Left kidney (tissue), 2 donors: ENCODE data around the gene ZNF438. TPM values are rescaled to one million over a fixed set of nuclear protein-coding genes. Genes with fewer than 3 reads are reported as not detected.
"Not testable (repeated sequence)": the region's sequence is repeated elsewhere in the genome, so short reads cannot be mapped to it uniquely, and the experiment has no call there.

ENCODE experiments used
- DNase-seq: peaks from one replicate; pipeline ENCODE4 v3.0.0-alpha.2; 2013
- polyA plus RNA-seq: library from polyadenylated mRNA; unstranded; fragments of 120-200 nt; gene quantifications from one replicate; pipeline ENCODE4 v1.2.1, GENCODE V29; 2013; ENCODE audit not compliant: insufficient read length

The ZNF438 gene
- polyA plus RNA-seq, 1 donor: 9.3 TPM

GRCh38 chr10:30990351-30990750 lies 41.3 kb downstream of the ZNF438 start:
- no peak for DNase-seq

DNA sequence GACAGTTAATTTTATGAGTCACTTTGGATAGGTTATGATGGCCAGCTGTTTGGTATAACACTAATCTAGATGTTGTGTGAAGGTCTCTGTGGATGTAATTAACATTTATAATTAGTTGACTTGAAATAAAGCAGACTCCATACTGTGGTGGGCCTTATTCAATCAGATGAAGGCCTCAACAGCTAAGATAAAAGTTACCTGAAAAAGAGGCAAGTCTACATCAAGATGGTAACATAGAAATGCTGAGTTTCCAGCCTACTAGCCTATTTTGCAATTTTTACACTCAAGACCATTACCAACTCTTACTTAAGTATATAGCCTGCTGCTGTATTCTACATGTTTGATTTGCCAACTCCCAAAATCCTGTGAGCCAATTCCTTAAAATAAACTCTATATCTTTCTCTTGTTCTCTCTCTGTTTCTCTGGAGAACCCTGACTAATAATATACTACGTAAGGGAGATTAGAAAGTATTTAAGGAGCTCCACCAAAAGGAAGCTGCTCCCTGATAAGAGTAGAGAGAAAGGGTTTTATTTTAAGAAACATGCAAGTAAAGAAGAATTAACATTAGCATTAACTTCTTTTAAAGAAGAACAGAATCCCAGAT lies 42.7 kb downstream of the ZNF438 start:
- no peak for DNase-seq

GRCh38 chr10:30987463-30987862 lies 44.2 kb downstream of the ZNF438 start:
- no peak for DNase-seq

DNA sequence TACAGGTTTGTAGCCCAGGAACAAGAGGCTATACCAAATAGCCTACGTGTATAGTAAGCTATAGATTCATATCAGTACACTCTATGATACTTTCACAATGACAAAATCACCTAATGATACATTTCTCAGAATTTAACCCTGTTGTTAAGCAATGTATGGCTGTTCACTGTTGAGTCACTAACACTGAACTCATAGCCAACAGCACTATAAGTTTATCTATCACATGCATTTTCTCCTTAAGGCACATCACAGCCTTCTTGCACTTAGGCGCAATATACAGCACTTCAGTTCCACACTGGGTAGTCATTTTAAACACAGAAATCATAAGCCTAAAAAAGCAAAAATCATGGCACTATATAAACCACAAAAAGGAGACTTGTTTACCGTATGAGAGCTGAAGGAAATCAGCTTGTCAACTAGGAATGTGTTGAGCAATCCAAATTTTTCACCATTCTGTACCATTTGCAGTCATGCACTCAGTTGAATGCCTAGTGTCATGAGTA lies 45.6 kb downstream of the ZNF438 start:
- DNase-seq: no peak

DNA sequence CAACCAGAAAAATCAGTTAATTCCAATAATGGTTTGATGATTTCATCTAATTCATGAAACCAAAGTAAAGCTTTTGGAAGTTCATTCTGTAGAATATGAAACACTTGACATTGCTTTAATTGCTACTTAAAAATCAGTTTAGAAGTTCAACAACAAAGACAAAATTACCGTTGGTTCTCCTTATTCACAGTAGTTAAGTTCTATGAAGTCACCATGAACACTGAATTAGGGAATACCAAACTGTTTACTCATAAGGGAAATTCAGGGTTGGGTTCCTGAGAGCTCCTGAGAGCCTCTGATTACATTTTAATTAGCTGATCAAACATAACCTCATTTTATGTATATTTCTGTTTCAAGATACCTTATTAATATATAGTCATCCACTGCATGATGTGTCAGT lies 46.2 kb downstream of the ZNF438 start:
- no peak for DNase-seq

DNA sequence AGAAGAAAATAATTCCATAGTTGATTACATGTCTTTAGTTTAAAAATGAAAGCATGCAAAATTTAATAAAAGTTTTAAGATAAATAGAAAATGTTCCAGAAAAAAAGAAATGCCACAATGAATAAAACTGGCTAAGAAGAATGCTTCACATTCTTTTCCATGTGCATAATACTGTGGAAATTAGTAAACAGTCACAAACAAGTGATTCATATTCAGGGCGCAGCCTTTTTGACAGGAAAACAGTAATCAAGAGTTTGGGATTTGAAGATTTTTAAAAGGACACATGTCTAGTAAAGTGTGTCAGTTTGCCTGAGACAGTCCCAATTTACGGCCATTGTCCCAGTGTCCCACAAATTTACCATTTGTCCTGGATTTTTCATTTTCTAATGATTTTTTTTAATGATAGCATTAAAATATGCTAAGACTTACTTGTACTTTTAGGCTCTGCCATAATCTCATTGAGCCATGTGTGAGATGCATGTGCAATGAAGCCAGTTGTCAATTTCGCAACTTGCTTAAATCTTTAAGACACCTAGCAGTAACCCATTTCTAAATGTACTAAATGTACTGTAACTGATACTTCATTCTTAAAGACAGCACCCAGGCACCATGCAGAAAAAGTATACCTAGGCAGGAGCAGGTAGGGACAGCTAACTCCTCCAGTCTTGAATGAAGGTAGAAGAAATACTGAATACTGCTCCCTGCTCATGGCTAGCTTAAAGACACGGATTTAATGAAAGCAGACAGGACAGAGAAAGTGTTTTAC lies 46.9 kb downstream of the ZNF438 start:
- DNase-seq: no peak

- not testable (repeated sequence) for DNase-seq
These were observed 48.5 kb downstream of the ZNF438 start for GRCh38 chr10:30983209-30983608.

DNA sequence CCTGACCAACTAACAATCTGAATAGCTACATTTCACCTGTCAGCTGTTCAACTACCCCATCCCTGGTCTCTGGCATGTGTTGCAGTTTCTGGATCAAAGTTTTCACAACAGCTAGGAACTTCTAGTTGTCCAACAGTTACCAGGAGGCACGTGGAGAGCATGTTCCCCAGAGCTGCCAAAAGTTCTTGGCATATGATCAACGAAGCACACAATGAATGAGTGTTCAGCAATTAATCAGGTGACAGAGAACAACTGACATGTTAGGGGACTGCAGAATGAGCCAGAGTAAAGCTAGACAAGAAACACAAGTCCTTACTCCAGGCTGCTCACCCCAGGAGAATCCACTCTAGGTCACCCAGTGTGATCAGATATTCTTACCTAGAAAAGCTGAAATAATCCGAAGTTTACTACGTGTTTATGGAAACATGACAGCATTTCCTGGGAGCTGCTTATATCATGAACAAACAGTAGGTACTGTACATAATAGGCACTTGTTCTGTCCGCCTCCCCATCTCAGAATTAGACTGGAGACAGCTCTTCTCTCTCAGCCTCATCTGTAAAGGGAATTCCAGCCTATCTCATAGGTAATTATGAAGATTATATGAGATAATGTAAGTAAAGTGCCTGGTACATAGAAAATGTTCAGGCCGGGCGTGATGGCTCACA lies 50.6 kb downstream of the ZNF438 start:
- no peak for DNase-seq

DNA sequence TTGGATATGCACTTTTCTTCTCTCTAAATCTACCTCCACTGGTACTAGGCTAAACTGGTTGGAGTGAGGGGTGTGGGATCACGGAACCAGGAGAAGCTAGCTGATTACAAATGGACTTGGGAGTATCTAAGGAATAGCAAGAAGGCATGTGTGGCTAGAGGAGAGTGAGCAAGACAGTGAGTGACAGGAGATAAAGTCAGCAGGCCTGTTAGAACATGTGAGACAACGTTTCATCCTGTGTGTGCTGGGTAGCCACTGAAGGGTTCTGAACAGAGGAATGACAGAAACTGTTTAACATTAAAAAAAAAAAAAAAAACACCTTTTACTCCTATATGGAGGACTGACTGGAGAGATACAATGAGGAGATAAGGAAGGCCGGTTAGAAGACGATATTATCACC lies 51.7 kb downstream of the ZNF438 start:
- DNase-seq: no peak

- DNase-seq: no peak
These were observed 52.8 kb downstream of the ZNF438 start for GRCh38 chr10:30978843-30979242.

- DNase-seq: no peak
These were observed 54.3 kb downstream of the ZNF438 start for GRCh38 chr10:30977385-30977784.

GRCh38 chr10:30974773-30975415 lies 56.8 kb downstream of the ZNF438 start:
- DNase-seq: no peak

GRCh38 chr10:30974355-30974754 lies 57.3 kb downstream of the ZNF438 start:
- DNase-seq: no peak

DNA sequence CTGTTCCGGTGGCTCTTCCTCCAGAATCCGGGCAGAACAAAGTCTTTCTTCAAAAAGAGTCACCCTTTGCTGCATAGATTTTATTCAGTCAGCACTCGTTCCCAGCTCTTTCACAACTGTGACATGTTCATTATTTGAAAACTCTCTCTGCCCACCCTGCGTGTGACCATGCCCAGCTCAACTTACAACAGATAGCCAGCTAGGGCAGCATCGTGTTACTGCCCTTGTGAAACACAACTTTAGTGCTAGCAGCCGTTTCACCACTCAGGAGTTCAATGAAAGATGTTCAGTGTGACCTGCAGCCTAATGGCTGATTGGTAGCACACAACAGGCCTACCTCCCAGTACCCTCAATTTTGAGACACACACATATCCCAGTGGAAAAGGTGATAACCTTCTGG lies 57.9 kb downstream of the ZNF438 start:
- no peak for DNase-seq

DNA sequence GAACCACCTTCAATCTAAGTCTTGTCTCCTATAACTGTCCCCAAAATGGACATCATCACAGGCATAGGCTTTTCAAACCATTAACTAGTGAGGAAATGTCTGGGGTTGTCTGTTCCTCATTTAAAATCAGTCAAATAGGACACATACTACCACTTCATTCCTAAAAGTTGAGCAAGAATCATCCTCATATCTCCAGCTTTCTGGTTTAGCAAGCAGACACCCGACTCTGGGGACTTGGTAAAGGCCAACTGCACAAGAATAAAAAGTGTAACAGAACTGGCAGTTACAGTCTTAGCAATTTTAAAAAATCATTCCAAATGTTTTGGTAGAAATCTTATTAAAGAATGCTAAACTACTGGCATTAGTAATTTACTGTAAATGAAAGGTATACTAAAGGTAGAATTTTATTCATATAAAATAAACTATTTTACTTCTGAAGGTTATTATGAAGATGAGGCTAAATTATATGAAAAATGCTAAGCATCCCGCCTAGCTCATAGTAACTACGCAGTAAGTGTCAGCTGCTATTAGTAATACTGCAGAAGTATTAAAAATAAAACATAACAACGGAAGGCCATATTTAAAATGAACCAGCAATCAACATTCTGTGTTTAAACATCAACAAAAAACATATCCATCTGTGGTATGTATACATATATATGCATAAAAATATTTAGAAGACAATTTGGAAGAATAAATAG lies 60.8 kb downstream of the ZNF438 start:
- no peak for DNase-seq

- no peak for DNase-seq
These were observed 63.0 kb downstream of the ZNF438 start for GRCh38 chr10:30968711-30969110.

DNA sequence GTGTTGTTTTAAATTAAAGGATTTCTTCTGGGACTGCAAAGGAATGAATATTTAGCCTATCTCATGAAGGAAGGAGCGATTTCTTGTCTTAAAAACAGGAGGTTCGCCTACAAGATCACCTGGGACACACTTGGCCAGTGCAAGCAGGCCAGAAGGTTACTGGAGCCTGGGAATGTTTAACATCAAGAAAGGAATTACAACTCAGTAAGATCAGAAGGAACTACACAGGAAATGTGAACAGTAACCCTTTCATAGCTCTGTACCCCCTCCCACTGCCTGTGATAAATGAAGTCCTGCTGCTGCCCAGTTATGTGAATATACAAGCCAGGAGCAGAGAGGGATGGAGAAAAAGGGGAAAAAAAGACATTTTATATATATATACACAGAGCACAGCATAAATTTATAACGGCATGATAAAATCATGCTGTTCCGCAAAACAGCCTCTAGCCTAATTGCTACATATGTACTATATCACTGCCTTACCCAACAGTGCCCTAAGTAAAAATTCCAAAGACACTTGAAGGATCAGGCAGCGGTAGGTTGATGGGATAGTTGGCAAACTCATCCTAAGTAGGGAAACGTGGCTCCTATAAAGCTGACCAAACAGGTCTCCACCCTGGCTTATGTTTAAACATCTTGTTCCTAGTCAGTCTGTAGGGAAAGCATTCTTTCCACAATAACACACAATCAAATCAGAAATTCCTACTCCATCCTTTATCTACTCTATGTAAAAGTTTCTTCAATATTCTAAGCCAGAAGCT lies 63.8 kb downstream of the ZNF438 start:
- peak; percentile 42 for DNase-seq

DNA sequence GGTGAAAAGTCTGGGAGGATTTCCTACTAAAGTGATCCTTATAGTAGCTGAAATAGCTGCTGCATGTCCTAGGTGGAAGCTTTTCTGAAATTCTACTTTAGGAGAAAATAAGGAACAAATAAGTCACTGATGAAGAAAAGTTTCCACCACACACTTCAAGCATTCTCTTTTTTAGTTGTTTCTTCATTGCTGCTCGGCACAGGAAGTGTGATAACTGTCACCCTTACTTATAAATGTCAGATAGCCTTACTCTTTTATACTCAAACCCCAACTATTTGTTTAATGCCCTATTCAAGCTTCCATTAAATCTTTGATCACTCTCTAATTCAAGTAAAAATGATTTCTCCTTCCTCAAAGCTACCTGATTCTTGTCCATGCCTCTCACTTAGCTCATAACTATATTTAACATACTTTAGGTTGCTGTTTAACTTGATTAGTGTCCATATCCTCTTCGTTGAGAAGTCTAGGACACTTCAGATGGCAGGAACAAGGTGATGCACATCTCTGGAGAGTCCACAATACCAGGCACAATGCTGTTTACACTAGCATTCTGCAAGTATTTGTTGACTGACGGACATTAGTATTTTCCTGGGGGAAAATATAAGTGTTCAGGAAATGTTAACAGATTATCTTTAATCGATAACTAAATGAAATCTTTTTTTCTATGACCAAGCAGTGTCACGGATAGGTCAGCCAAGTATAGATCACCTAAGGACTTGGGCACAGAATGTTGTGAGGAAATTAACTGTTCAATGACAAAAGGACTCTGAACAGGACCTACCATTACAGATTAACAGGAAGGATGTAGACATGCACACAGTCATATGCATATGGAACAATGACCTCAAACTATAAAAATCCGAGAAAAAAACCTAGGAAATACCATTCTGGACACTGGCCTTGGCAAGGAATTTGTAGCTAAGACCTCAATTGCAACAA lies 67.4 kb downstream of the ZNF438 start:
- DNase-seq: no peak

DNA sequence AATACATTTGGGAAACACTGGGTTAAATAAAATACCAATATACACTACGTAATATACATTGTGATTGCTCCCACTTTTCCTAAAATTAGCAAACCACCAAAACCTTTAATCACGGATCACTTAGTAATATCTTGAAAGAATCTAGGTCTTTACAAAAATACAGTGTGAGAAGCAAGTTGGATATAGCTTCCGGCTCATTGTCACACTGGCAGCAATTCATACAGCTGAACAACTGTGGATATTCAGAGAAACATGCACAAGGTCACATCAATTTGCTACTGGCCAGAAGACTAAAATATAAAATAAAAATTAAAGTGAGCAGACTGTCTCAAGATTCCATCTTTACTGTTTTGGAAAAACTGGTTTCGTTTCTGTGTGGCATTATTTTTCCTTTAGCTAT lies 69.1 kb downstream of the ZNF438 start:
- no peak for DNase-seq

DNA sequence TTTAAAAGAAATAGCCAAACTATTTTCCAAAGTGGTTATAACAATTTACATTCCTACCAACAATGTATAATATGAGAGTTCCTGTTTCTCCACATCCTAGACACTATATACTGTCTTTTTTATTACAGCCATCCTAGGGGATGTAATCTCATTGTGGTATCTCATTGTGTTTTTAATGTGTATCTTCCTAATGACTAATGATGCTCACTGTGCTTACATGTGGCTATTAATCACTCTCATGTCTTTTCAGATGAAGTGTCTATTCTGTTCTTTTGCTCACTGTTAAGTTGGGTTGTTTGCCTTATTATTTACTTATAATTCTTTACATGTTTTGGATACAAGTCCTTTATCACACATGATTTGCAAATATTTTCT lies 71.8 kb downstream of the ZNF438 start:
- DNase-seq: no peak
